NCI-H446 treated with DMSO at 0.1 percent for 48 hours (cell line): ENCODE measurements around the gene MRPL27.
A peak's percentile ranks its signal among the peaks of the same experiment; 100 is the strongest.
"Not testable (repeated sequence)": the region's sequence is repeated elsewhere in the genome, so short reads cannot be mapped to it uniquely, and the experiment has no call there.

Source experiments
- DNase-seq: peaks from one replicate; lab custom pipeline; 2025; lab: John Stamatoyannopoulos, UW

The MRPL27 gene

GRCh38 chr17:50345432-50346312 is 27.3 kb downstream of the MRPL27 start, which contains the start of gene XYLT2:
TSS of gene XYLT2 (plus strand) at chr17:50346126. CDS start at chr17:50346141, 15 bp downstream.
- peak; percentile 61 for DNase-seq

GRCh38 chr17:50344731-50345365 is 28.1 kb downstream of the MRPL27 start:
- DNase-seq, result no peak

- DNase-seq, result no peak
Measured at GRCh38 chr17:50339381-50339780, 33.6 kb downstream of the MRPL27 start.

- no peak for DNase-seq
Measured at GRCh38 chr17:50338645-50339044, 34.3 kb downstream of the MRPL27 start.

GRCh38 chr17:50337956-50338355 is 35.0 kb downstream of the MRPL27 start:
- no peak for DNase-seq

- DNase-seq, result not testable (repeated sequence)
Measured at GRCh38 chr17:50333291-50334057, 39.5 kb downstream of the MRPL27 start.

- DNase-seq, result no peak
Measured at GRCh38 chr17:50332196-50332595, 40.8 kb downstream of the MRPL27 start.

GRCh38 chr17:50331085-50331791 is 41.7 kb downstream of the MRPL27 start:
- DNase-seq, result peak; percentile 16

- no peak for DNase-seq
Measured at GRCh38 chr17:50330151-50330775, 42.7 kb downstream of the MRPL27 start.

- DNase-seq, result no peak
Measured at GRCh38 chr17:50329716-50330115, 43.3 kb downstream of the MRPL27 start.

GRCh38 chr17:50328363-50329325 is 44.3 kb downstream of the MRPL27 start:
- no peak for DNase-seq

GRCh38 chr17:50326831-50327364 is 46.1 kb downstream of the MRPL27 start:
- DNase-seq, result no peak

GRCh38 chr17:50325906-50326305 is 47.1 kb downstream of the MRPL27 start:
- no peak for DNase-seq

GRCh38 chr17:50323060-50323459 is 49.9 kb downstream of the MRPL27 start:
- no peak for DNase-seq

GRCh38 chr17:50322271-50322670 is 50.7 kb downstream of the MRPL27 start:
- DNase-seq, result peak; percentile 32

- DNase-seq, result no peak
Measured at GRCh38 chr17:50319306-50320004, 53.5 kb downstream of the MRPL27 start.

- DNase-seq, result peak; percentile 70
Measured at GRCh38 chr17:50318501-50319285, 54.3 kb downstream of the MRPL27 start.
